OCI-LY7 (cell line): ENCODE measurements around the gene TPPP. TPM values are rescaled to one million over a fixed set of nuclear protein-coding genes. Genes with fewer than 3 reads are reported as not detected.

Experiments
- BruUV-seq: library from RNA; stranded (reverse); fragments of 400-500 nt; replicated peaks from 2 replicates; lab custom pipeline; 2021; lab: Mats Ljungman, UMichigan
- CTCF ChIA-PET: fragments of 300-600 bp; sonication (Branson Sonifier 250); formaldehyde crosslinking; loops from one replicate; lab custom pipeline; 2022; ENCODE audit warnings: antibody characterized with exemption; ENCODE audit not compliant: unreplicated experiment; lab: Charles Lee
- POLR2A ChIA-PET: fragments of 300-600 bp; sonication (Branson Sonifier 250); formaldehyde crosslinking; loops from one replicate; lab custom pipeline; 2022; ENCODE audit warnings: antibody characterized with exemption; lab: Charles Lee
- DNase-seq: peaks from one replicate; pipeline ENCODE4 v3.0.0-alpha.2; 2015; ENCODE audit warnings: low spot score
- H2AFZ ChIP-seq: fragments of 200-600 bp; sonication (generic), shearing (Covaris generic); 2 replicates; pipeline ENCODE4 v1.6.1; 2014; ENCODE audit warnings: mild to moderate bottlenecking, antibody characterized with exemption, low read length, moderate library complexity
- H3K27ac ChIP-seq: fragments of 200-600 bp; sonication (generic); 2 replicates; pipeline ENCODE4 v1.5.1; 2014; ENCODE audit warnings: mixed run types, low read depth, mild to moderate bottlenecking, moderate library complexity, low read length, inconsistent platforms; ENCODE audit not compliant: poor library complexity, severe bottlenecking
- H3K36me3 ChIP-seq: fragments of 200-600 bp; sonication (generic); 2 replicates; pipeline ENCODE4 v1.6.1; 2014; ENCODE audit warnings: mild to moderate bottlenecking, antibody characterized with exemption, low read length, moderate library complexity, mixed read lengths; ENCODE audit not compliant: insufficient read depth
- H3K4me1 ChIP-seq: fragments of 200-600 bp; sonication (generic); 2 replicates; pipeline ENCODE4 v1.5.1; 2014; ENCODE audit warnings: mild to moderate bottlenecking, low read length; ENCODE audit not compliant: insufficient read depth, poor library complexity, severe bottlenecking
- H3K4me2 ChIP-seq: fragments of 200-600 bp; sonication (generic); 2 replicates; pipeline ENCODE4 v1.6.1; 2014; ENCODE audit warnings: mild to moderate bottlenecking, low read length
- H3K4me3 ChIP-seq: fragments of 200-600 bp; sonication (generic); 2 replicates; pipeline ENCODE4 v1.5.1; 2014; ENCODE audit warnings: mild to moderate bottlenecking, low read depth, low read length; ENCODE audit not compliant: poor library complexity, severe bottlenecking
- H3K79me2 ChIP-seq: fragments of 200-600 bp; sonication (generic); 2 replicates; pipeline ENCODE4 v1.6.1; 2016; ENCODE audit warnings: low read depth, mild to moderate bottlenecking, low read length, moderate library complexity, mixed read lengths; ENCODE audit not compliant: insufficient read depth
- H3K9me2 ChIP-seq: fragments of 200-600 bp; sonication (generic); 2 replicates; pipeline ENCODE4 v1.6.1; 2016; ENCODE audit warnings: mild to moderate bottlenecking, low read length, mixed read lengths; ENCODE audit not compliant: insufficient read depth
- H3K9me3 ChIP-seq: fragments of 200-600 bp; sonication (generic); 2 replicates; pipeline ENCODE4 v1.6.1; 2014; ENCODE audit warnings: mild to moderate bottlenecking, mixed run types, low read length, mixed read lengths
- H4K20me1 ChIP-seq: fragments of 200-600 bp; sonication (generic); 2 replicates; pipeline ENCODE4 v1.6.1; 2014; ENCODE audit warnings: mild to moderate bottlenecking, antibody characterized with exemption, low read length, moderate library complexity, mixed read lengths; ENCODE audit not compliant: insufficient read depth
- CTCF ChIP-seq: fragments of 200-600 bp; sonication (generic); conservative IDR thresholded peaks from 2 replicates; pipeline ENCODE4 v1.5.1; 2014; ENCODE audit warnings: mild to moderate bottlenecking, antibody characterized with exemption, low read length, moderate library complexity, mixed read lengths
- EZH2phosphoT487 ChIP-seq: fragments of 200-600 bp; sonication (generic); IDR thresholded peaks from 2 replicates; pipeline ENCODE4 v1.6.1; 2018; ENCODE audit warnings: low read depth, borderline replicate concordance, mild to moderate bottlenecking, mixed run types, antibody characterized with exemption, low read length, moderate library complexity, mixed read lengths
- intact Hi-C: fragments of 100-400 bp; cut with micrococcal nuclease; formaldehyde crosslinking; loops from one replicate; pipeline ENCODE4 v1.10.0; 2022; ENCODE audit not compliant: unreplicated experiment
- total RNA-seq, 2 experiments: library from RNA; depleted of rRNA in 1 of 2; stranded (reverse); fragments of >200 nt in 1 of 2; shearing (Covaris generic) in 1 of 2; gene quantifications; 2 replicates each; pipeline ENCODE4 v1.2.3, GENCODE V29; 2014 to 2022

TPPP gene
- total RNA-seq, 2 experiments from 2014 or later, result not detected

GRCh38 chr5:674630-675011, 18.5 kb downstream of the TPPP start:
- intact Hi-C loops, result loop anchor here (5.0 kb wide), 1 partner anchor 228 kb away; no protein-coding TSS in a partner anchor
- H2AFZ ChIP-seq, result no peak overlapping the region
- TF ChIP-seq EZH2phosphoT487 (no peak), CTCF (no peak)
- H3K4me3 ChIP-seq, result no peak overlapping the region
- no peak overlapping the region for H3K27ac ChIP-seq
- ChIA-PET CTCF (interaction anchor here (0.5 kb wide), 1 partner anchor 453 kb away, joined by 4 read pairs; no protein-coding TSS in a partner anchor), POLR2A (no interaction called here)
- no peak overlapping the region for H3K4me2 ChIP-seq
- no peaks in the 10 kb centered on the region for H3K4me1 ChIP-seq
- H3K79me2 ChIP-seq, result no peaks in the 10 kb centered on the region
- H3K9me3 ChIP-seq, result no peaks in the 10 kb centered on the region
- H3K9me2 ChIP-seq, result no peaks in the 10 kb centered on the region
- no peak for DNase-seq
- no peaks in the 10 kb centered on the region for H4K20me1 ChIP-seq
- no TSS peak for BruUV-seq
- no peaks in the 10 kb centered on the region for H3K36me3 ChIP-seq

- BruUV-seq, result no TSS peak
- ChIA-PET CTCF (no interaction called here), POLR2A (no interaction called here)
- no peak overlapping the region for H3K27ac ChIP-seq
- H3K9me2 ChIP-seq, result no peaks in the 10 kb centered on the region
- no peaks in the 10 kb centered on the region for H3K4me1 ChIP-seq
- no peaks in the 10 kb centered on the region for H4K20me1 ChIP-seq
- H3K9me3 ChIP-seq, result no peaks in the 10 kb centered on the region
- H3K4me3 ChIP-seq, result no peak overlapping the region
- intact Hi-C loops, result loop anchor here (5.0 kb wide), 1 partner anchor 228 kb away; no protein-coding TSS in a partner anchor
- H2AFZ ChIP-seq, result no peak overlapping the region
- H3K36me3 ChIP-seq, result no peaks in the 10 kb centered on the region
- H3K79me2 ChIP-seq, result no peaks in the 10 kb centered on the region
- no peak for DNase-seq
- TF ChIP-seq EZH2phosphoT487 (no peak), CTCF (no peak)
- H3K4me2 ChIP-seq, result no peak overlapping the region
Measured at GRCh38 chr5:673831-674629, 19.1 kb downstream of the TPPP start.
